Stimulated activated CD8-positive, alpha-beta memory T cell treated with anti-CD3 and anti-CD28 coated beads, Interleukin-7, amount 100 ng/mL, for 4 hours (primary cell): ENCODE results near the gene UBXN10.
A peak's percentile ranks its signal among the peaks of the same experiment; 100 is the strongest.
"Not testable (repeated sequence)": the region's sequence is repeated elsewhere in the genome, so short reads cannot be mapped to it uniquely, and the experiment has no call there.

Experiments used
- DNase-seq, 2 donors: peaks; one replicate each; pipeline ENCODE4 v3.0.0-alpha.2; 2020; ENCODE audit warnings: low read depth in 2 of 2

UBXN10 gene

GRCh38 chr1:20200966-20201365, 15.1 kb downstream of the UBXN10 start:
- DNase-seq = no peak

- DNase-seq = no peak
Observed at GRCh38 chr1:20202166-20202565, 16.3 kb downstream of the UBXN10 start.

- no peak for DNase-seq
Observed at GRCh38 chr1:20207546-20207945, 21.6 kb downstream of the UBXN10 start.

- no peak for DNase-seq
Observed at GRCh38 chr1:20209471-20209870, 23.6 kb downstream of the UBXN10 start.

GRCh38 chr1:20210736-20211460, 25.0 kb downstream of the UBXN10 start:
- DNase-seq = no peak

GRCh38 chr1:20211511-20211931, 25.6 kb downstream of the UBXN10 start:
- DNase-seq = no peak

- DNase-seq = no peak
Observed at GRCh38 chr1:20212085-20212684, 26.3 kb downstream of the UBXN10 start.

GRCh38 chr1:20212685-20213331, 26.9 kb downstream of the UBXN10 start:
- DNase-seq = peak; percentile 12 to 34

GRCh38 chr1:20215716-20216115, 29.8 kb downstream of the UBXN10 start:
- DNase-seq = no peak

- DNase-seq = no peak
Observed at GRCh38 chr1:20216574-20216973, 30.7 kb downstream of the UBXN10 start.

- not testable (repeated sequence) for DNase-seq
Observed at GRCh38 chr1:20219053-20219452, 33.2 kb downstream of the UBXN10 start.

GRCh38 chr1:20220036-20220435, 34.1 kb downstream of the UBXN10 start:
- DNase-seq = no peak

- DNase-seq = no peak
Observed at GRCh38 chr1:20223106-20223505, 37.2 kb downstream of the UBXN10 start.

GRCh38 chr1:20223551-20224419, 37.9 kb downstream of the UBXN10 start:
- DNase-seq = no peak

- no peak for DNase-seq
Observed at GRCh38 chr1:20224546-20224945, 38.6 kb downstream of the UBXN10 start.

GRCh38 chr1:20227704-20228103, 41.8 kb downstream of the UBXN10 start:
- no peak for DNase-seq

- DNase-seq = no peak
Observed at GRCh38 chr1:20228314-20228825, 42.5 kb downstream of the UBXN10 start.

GRCh38 chr1:20229171-20229570, 43.3 kb downstream of the UBXN10 start:
- no peak for DNase-seq

GRCh38 chr1:20232564-20232963, 46.7 kb downstream of the UBXN10 start:
- DNase-seq = not testable (repeated sequence)

- no peak for DNase-seq
Observed at GRCh38 chr1:20233394-20233793, 47.5 kb downstream of the UBXN10 start.

- no peak for DNase-seq
Observed at GRCh38 chr1:20233866-20234265, 48.0 kb downstream of the UBXN10 start.
